HG02885 (cell line): ENCODE results near the gene TGFBR1.
A peak's percentile ranks its signal among the peaks of the same experiment; 100 is the strongest.

Experiments used
- ATAC-seq: cut with Tn5 transposase; IDR thresholded peaks from one replicate; pipeline ENCODE4 v1.9.1; 2021; ENCODE audit warnings: mild to moderate bottlenecking; ENCODE audit not compliant: unreplicated experiment, poor library complexity

Gene TGFBR1

DNA sequence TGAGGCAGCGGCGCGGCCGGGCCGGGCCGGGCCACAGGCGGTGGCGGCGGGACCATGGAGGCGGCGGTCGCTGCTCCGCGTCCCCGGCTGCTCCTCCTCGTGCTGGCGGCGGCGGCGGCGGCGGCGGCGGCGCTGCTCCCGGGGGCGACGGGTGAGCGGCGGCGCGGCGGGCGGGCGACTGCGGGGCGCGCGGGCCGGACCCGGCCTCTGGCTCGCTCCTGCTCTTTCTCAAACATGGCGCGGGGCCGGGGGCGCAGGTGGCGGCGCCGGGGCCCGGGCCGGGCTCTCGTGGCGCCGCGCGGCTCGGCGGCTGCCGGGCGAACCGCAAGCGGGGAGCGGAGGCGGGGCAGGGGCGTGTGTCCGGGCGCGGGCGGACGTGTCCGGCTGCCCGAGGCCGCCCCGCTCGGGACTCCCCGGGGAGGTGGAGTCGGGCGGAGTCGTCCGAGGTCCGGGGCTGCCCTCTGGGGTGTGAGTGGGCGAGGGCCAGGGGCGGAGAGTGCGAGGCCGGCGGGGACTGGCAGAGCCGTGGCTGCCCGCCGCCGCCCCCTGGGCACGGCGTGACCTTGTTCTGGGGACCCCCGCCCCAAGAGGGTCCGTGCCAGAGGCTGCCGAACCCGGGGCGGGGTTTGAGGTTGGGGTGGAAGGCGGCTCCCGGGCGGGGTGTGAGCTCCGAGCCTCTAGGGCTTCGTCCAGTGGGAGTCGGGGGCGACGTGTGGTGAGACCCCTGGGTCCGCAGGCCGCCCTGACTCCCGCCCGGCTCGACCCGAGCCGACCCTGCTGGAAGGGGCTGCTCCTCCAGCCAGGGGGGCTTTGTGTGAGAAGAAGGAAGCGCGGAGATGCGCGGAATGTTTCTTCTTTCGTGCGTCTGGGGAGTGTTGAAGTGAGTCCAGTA lies 485 bp downstream of the TGFBR1 start:
- peak; percentile 66 for ATAC-seq

DNA sequence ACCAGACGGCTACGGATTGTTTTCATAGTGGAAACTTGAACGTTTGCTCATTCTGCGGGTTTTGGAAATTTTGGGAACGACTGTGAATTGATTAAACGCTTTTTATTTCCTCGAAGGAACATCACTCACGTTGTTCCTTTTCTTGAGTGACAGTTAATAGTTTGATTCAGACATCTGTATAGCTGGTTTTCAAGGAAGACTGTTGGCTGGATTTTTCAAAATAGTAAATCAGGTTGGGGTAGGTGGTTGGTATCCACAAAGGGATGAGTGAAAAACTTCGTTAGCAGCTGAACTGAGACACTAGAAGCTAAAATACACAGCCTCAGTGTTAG lies 1.1 kb downstream of the TGFBR1 start:
- no peak for ATAC-seq

DNA sequence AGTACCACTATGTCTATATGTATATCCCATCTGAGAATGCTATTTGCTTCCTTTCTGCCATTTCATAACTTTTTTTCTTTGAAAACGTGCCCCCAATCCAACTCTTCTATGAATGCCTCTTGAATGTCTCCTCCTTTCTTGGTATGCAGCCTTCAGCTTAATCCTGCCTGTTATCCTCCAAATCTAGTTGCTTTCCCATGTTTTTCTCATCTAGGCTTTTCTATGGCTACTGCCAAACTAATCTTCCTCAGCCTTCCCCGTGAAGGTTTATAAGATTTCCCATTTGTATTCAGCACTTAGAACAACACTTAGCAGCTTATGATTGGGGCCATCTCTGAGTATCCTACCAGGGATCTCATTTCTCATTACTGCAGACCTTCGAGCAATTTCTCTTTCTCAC lies 2.5 kb downstream of the TGFBR1 start:
- no peak for ATAC-seq

DNA sequence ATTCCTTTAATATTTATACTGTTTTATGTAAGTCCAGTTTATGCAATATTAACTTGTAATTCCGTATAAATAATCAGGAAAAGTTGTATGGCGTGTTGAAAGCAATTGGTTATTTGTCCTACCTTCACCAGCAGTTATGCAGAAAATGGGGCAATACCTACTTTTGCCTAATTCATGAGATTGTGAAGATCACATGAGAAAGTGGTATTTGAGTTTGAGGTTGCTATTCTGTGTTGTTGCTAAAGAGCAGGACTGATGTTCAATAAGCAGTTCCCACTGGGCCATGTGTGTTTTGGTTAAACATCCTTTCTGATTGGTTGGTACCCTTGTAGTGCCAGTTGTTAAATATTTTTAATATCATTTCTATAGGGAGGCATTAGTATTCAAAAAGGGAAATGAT lies 3.2 kb downstream of the TGFBR1 start:
- no peak for ATAC-seq

DNA sequence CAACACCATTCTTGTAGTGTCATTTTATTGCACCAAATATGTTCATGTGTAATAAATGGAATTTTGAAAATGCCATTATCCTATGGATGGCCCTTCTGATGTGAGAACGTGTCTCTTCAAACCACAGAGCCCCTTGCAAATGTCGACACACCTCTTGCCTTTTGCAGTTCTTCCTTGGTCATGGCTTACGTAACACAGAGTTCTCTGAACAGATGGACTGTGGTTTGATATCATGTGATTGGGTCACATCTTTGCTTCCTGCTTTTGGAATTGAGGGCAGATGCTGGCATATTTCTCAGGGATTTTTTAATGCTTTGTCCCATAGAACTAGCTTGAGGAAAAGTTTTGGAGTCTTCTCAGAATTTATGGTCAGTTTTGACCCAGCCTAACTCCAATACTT lies 4.6 kb downstream of the TGFBR1 start:
- ATAC-seq, result no peak

DNA sequence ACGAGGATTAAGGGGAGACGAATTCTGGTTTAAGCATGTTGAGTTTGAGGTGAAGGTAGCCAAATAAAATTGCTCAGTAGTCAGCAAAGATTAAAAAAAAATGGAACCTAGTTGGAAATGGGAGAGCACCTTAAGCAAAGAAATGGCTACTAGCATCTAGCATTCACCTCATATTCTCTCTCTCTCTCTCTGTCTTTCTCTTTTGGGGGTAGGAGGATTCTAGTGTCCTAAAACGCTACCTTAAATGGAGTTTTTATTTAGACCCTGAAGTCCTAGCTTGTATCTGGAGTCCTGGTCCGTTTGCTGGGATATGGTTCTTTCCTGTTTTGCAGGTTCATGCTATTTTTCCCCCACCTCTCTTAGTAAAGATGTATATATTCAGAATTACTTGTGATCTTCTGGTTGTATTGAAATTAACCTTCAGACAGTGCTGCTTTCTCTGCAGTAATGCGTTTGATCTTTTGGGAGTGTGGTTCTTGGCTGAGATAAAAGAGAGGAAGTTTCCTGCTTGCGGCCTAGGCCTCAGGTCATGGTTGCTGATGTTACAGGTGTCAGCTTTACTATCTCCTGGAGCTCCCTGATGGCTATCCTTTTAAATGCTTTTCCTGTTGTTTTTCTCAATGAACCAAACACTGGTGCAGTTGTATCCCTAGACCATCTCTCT lies 8.0 kb downstream of the TGFBR1 start:
- ATAC-seq, result no peak

DNA sequence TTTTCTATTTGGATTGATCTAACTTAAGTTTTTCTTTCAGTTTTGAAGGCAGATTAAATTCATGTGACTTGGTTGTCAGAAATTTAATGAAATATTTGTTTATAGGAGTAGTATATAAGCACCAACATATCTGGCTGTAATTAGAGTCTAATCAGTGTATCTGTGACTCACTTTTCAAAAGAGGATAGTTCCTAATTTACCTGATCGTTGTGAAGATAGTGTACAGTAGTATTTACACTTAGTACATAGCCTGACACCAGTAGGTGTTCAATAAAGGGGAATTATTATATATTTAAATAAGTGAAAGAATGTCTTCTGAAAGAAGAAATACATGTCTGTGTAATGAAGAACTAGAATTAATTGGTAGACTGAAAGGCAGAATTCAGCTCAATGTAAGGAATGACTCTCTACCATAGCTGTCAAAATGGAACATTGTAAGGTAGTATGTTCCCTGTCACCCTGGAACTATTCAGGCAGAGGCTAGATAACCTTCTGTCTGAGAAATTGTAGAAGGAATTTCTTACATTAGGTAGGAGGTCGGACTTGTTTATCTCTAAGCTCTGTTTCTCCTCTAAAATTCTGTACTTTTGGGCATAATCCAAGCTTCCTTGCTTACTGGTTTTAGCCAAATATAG lies 8.6 kb downstream of the TGFBR1 start:
- ATAC-seq, result no peak

DNA sequence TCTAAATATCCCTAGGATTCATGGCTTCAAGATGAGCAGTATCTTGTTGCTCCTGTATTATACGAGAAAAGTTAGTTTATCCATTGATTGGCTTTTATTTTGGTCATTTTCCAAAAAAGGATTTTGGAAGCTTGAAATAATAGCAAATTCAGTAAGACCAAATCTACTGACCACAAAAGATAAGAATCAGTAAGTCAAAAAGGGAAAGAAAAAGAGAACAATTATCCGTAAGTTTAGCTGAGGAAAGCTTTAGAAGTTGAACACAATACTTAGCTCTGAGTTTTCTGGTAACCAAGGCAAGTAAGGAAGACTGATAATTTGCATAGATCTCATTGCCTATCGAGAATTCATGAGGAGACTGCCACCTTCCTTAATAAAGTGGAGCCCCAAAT lies 9.1 kb downstream of the TGFBR1 start:
- no peak for ATAC-seq

DNA sequence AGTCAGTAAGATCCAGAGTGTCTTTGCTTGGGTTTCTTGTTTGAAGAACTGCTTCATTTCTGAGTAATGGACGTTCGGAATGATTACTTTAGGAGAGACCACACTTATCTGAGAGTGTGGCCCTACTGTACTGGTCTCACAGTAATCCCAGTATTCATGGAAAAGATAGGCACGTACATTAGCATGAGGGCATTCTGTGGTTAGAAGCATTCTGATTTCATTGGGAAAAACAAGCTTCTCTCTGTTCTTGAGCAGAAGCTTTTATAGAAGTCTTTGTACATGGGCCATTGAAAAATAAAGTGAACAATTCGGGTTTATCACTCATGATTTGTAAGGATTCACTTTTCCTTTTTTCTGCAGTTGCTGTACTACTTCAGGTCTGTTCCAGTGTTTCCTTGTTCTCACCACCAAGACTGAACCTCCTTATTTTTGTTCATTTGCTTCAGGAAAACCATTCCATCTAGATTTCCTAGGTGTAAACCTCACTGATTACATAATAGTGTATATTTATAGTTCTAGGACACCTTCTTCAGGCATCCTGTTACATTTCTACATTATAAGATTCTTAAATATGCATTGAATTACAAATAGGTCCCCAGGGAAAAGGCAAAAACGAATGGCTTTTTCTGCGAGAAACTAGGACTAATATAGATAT lies 10.1 kb downstream of the TGFBR1 start:
- ATAC-seq, result no peak

DNA sequence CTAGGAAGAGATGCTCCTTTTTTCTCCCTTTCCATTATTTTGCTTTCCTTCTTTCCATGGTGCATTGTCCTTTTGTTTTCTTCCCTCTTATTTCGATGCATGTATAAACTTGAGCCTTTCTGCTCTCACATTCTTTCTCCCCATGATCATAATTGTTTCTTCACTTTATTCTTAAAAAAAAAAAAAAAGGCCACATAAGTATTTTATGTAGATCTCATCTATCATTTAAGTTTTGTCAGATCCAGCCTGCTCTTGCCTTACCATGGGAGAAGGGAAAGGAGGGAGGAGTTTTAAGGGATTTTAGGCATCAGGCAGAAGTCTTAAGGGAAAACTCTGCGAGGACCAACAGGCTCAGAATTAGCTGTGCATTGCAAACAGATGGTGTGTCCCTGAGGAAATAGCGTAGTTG lies 11.1 kb downstream of the TGFBR1 start:
- ATAC-seq, result no peak

DNA sequence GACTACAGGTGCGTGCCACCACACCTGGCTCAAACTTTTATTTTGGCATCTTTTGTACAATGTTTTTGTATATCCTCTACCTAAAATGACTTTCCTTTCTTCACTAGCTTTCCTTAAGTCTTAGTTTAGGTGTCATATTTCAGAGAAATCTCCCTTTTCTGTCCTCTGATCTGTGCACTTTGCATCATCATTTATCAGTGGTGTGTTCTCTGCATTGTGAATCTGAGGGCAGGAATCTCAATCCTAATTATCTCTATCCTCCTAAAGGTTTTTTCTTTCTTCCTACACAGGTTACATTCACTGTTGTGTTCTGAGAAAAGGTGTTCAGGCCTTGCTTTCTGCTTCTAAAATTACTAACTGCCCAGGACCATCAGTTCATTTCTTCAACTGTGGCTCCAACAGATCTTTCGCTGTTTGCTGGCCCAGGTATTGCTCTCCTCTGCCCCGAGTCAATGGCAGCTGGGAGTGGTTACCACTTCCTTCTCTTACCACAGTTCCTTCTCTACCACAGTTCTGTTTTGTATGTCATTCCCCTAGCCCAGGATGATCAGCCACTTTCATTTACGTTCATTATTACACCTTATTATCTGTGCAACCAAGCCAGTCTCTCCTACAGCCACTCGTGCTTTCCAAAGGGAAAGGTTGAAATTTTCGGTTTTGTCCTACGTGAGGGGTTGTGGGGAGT lies 14.0 kb downstream of the TGFBR1 start:
- peak; percentile 98 for ATAC-seq

DNA sequence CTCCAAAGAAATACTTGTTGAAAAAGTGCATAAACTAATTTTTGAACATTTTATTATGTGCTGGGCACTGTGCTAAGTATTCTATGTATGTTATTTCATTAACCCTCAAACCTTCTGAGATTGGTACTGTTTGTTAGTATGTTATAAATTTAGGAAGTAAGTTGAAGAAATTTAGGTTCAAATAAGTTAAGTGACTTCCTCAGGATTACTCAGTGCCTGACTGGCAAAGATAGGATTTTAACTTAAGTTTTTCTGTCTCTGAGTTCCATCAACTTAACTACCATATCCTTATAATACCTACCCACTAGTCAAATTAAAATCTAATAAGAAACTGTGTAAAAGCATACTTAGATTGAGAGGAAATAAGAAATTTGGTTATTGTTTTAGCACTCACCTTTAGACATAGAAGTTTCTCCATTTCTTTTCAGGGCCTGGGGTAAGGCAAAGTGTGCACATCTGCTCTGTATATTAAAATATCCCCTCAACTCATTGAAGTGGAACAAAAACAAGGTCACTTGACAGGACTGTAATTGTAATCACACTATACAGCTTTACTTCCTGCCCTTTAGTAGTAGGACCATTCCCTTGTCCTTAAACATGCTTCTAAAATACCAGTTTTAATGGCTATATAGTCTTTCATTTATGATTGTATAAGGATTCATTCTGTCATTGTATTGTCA lies 15.2 kb downstream of the TGFBR1 start:
- ATAC-seq, result no peak

DNA sequence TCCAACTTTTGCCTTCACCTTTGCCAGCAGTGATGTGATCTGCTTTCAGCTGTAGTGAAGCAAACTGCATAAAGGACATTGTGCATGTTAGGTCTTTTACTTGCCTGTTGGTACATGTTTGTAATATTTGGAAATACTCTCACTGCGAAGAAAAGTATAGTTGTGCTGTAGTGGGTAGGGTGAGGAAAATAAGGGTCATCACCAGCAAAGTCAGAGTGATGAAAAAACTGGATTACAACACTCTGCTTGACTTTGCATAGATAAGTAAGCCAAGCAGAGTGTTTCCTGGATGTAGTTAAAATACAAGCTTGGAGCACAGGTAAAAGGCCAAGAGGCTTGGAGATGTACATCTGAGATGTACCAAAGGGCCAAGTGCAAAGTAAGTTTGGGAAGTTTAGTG lies 16.7 kb downstream of the TGFBR1 start:
- ATAC-seq, result no peak

DNA sequence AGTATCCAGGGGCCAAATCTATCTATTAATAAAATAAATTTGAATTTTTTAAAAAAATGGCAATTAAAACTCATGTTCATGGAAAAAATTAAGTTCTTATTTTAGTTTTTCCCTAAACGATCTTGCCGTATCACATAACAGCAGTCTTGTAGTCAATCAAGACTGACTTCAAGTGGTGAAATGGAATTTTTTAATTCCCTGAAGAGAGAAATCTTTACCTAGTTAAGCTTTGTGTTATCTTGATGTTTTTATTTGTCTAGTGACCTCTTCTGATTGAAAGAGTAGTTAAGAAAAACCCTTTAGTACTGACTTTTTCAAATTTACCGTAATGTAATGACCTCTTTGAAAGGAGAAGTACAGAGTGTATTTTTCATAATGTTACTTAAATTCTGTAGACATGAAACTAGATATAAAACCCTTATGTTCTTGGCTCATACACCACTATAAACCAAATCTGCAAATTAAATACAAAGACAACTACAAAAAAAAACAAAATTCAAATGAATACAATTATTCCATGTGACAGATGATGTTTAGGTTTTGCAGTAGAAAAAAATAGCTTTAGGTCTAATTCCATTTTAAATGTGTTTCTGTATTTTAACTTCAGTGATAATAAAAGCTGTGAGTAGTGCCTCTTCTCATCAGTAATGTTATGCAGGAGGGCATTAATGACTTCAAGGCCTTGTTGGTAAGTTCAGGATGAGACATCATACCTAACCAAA lies 19.8 kb downstream of the TGFBR1 start:
- no peak for ATAC-seq

DNA sequence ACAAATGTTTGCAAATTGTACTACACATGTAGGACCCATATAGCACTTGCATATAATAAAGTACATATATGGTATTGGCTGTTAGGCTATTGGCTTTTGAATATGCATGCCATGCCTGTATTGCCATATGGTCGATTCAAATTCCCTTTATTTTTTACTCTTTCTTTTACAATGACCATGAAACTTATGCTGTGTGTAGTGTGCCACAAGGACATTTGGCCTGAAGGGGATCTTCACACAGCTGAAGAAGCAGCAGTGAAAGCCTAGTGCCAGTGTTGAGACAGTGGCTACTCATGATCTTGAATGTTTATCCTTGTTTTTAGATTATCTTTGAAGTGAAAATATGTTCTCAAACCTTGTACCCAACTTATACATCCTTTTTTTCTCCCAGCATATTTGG lies 20.5 kb downstream of the TGFBR1 start:
- ATAC-seq, result no peak

DNA sequence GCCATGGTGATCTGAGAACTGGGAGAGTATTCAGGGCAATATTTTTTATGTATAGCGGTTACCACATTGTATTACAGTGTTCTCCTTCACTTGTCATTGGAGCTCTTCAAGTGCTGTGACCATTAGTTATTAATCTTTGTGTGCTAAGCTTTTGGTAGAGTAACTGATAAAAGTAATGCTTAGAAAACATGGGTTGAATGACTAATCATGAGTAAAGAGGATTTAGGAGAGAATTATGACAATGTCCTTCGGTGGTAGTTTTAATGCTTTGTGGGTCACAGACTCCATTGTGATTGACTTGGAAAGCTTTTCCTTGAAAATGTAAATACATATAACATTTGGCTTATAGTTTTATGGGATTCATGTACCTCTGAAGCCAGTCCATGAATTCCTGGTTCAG lies 21.4 kb downstream of the TGFBR1 start:
- no peak for ATAC-seq

DNA sequence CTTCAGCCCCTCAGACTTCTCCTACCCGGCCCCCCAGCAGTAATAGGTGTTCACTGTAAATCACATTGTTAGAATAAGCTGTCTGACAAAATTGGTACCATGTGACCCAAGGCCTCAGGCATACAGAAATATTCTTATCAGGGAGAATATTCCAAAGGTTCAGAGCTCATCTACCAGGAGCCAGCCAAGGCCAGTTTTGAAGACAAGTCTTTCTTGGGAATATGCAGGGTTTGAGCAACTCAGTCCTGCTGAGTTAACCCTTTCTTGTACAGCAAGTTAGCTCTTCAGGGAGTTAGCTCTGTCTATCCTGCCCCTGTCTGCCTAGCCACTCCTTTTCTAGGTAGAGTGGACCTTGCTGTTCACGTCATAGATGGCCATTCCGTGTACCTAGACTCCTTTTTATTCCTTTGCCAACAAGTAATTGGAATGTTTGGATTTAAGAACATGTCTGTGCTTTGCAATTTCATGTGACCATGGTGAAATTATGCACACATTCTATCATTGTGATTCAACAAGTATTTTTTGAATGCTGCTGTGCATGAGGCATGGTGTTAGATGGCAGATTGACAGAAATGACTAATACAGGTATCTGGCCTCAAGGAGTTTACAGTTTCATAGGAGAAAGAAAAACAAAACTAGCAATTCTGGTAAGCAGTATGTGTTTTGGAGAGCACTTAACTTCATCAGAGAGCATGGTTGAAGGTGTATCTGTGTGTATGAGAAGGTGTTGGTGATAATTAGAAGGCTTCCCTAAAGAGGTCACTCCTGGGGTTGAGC lies 22.6 kb downstream of the TGFBR1 start:
- peak; percentile 32 for ATAC-seq

DNA sequence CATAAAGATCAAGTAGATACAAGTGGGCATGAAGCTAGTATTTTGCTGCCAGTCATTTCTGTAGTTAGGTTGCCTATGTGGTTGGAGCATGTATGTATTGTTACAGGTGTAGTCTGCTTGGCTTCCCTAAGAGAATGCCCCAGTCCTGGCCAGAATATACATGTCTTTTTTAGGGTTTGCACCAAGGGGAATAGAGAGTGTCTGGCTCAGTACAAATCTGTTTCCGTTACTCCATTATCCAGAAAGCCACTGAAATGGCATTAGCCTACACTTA lies 23.2 kb downstream of the TGFBR1 start:
- peak; percentile 26 for ATAC-seq

DNA sequence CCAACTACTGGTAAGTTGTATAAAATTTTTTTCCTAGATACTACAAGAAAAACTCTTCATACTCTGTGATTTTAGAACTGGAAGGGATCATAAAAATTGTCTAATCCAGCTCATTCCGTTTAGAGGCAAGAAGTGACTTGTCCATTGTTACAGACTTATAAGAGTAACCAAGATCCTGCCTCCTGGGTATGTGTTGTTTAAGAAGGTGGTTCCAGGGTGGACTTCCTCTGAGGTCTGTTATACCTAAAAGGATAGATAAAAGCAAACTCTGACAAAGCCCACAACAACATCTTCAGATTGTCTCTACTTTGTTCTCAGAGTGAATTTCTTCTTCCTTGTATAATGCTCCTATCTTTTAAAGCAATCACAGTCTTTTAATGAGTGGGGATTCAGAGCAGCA lies 24.2 kb downstream of the TGFBR1 start:
- no peak for ATAC-seq
